Non-pigmented ciliary epithelial cell (primary cell): ENCODE results near the gene ZNF493.

ENCODE experiments used
- DNase-seq: peaks from one replicate; pipeline ENCODE4 v3.0.0-alpha.2; 2010; ENCODE audit warnings: low read depth

Gene ZNF493

DNA sequence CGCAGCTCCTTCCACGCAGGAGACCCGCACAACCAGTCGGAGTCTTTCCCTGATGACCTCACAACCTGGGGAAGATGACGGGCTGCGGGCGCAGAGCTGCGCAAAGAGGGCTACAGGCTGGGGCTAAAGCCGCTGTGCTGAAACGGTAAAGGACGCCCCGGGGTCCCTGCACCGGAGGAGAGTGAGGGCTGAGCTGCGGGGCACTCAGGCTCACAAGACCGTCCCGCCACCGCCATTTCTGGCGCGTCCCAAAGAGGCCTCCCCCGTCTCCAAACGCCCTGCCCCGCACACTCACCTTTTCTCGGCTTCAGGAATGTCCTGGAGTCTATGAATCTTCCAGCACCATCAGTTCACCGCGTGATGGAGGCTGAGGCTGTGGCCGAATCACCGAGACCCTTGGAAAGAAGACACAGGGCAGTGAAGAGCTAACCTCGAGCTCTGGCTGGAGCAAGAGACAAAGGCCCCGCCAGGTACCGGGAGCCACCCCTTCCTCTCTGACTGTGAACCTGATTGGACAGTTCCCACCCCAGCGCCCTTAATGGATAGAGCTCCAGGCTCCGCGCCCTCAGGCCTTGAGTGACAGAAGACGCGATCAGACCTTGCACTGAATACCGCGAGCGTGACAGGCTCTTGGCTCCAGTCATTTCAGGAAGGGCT lies 66.6 kb downstream of the ZNF493 start:
- no peak for DNase-seq

- DNase-seq = no peak
Observed at GRCh38 chr19:21466627-21467026, 69.7 kb downstream of the ZNF493 start.

DNA sequence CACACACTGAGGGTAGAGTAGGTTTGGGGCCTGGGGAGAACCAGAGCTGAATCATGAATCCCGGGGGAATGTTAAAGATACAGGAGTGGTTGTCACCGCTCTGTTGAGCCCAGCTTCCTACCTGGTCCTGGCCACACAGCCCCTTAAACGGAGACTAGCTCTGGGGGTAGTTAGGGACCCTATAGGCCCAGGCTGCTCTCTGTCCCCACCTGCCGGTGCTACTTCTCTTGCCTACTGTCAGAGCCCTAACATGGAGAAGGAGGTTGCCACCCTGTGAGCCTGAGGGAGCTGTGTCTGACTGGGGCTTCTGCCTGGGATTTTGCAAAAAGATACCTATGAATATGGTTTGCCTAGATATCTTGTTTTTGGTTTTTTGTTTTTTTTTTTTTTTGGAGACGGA lies 71.9 kb downstream of the ZNF493 start:
- DNase-seq = no peak

- no peak for DNase-seq
Observed at GRCh38 chr19:21472507-21472906, 75.6 kb downstream of the ZNF493 start.

DNA sequence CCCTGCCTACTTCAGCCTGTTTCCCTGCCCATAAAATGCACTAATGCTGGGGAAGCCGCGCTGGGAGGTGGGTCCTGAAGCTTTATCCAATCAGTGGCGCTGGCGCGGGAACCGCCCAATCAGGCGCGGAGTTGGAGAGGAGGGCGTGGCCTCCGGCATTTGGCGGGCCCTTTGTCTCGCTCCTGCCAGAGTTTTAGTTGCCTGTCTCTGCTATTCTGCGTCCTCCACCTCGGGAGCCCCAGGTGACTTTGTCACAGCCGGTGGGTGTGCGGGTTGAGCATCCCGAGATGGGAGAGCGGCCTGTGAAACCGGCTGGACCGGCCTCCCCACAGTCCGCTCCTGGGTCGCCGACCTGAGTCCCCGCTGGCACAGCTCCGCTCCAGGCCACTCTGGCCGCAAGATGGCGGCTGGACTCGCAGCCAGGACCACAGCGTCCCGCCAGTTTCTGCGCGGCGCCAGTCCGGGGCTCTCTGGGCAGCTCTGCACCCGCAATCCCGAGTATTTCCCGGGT lies 77.8 kb downstream of the ZNF493 start:
- peak; percentile 30 for DNase-seq
